HG02763 (cell line): ENCODE measurements around the gene OLFML1.

ENCODE experiments used
- ATAC-seq: cut with Tn5 transposase; IDR thresholded peaks from one replicate; pipeline ENCODE4 v1.9.1; 2021; ENCODE audit warnings: mild to moderate bottlenecking, moderate library complexity; ENCODE audit not compliant: unreplicated experiment

The OLFML1 gene

DNA sequence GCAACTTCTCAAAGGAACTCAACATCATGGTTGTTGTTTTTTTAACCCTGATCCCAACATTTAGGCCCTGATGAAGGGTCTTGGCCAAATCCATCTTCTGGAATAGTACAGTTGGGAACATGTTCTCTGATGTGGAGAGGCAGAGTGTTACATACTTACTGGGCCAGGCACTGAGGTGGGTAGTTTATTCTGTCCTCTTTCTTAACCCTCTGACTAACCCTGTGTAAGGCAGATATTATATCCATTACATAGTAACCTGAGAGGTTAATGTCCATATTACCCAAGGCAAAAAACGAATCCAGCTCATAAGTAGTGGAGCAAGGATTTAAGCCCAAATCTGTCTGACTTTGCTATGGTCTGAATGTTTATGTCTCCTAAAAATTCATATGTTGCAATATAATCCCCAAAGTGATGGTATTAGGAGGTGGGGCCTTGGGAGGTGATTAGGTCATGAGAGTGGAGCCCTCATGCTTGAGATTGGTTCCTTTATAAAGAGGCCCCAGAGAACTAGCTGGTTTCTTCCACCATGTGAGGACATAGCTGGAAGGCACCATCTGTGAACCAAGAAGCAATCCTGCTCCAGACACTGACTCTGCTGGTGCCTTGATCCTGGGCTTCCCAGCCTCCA, 44.8 kb downstream of the OLFML1 start:
- no peak for ATAC-seq

DNA sequence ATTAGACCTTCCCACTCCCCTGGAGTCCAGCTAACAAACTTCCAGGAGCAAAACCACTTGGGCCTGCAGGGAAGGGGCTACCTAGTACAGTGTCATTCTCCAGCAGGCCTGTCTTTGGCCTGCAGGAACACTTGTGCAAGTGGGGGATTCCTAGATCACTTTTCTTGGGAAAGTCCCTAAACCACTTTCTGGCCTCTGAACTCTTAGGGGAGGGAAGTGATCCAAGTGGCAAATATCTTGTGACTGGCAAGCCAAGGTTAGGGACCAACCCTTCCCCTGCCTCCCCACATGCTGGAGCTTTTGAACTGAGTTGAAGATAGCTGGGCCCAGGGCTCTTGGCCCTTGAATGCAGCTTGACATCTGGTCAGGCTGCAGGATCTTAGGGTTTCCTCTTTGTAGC, 45.7 kb downstream of the OLFML1 start:
- no peak for ATAC-seq

DNA sequence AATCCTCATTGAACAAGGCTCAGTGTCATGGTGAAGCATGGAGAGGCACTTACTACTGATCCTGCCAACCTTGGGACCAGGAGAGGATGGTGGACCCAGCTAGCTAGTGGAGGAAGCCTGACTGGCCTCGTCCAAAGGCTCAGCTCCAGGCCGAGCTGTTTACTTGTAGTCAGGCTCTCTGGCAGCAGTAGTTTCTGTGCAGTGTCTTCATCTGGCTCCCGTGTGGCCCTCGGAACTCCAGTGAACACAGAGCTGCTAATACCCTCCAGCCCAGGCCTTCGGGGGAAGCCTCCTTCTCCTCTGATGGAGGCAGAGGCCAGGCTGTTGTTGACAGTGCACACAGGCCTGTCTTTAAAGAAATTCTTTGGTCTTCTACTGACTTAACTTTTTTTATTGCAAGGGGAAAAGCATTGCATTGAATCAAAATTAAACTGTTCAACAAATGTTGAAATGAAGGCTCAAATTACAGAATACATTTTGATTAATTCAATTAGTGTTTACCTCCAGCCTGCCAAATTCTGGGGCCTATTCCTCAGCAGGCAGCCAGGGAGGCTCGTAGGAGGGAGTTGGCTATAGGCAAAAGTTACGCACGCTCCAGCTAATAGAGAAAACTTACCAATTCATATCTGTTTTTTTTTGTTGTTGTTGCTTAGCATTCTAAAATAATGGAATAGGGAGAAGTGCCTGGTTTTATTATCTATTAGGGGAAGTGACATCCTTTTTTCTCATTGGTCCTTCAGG, 47.3 kb downstream of the OLFML1 start:
- no peak for ATAC-seq

DNA sequence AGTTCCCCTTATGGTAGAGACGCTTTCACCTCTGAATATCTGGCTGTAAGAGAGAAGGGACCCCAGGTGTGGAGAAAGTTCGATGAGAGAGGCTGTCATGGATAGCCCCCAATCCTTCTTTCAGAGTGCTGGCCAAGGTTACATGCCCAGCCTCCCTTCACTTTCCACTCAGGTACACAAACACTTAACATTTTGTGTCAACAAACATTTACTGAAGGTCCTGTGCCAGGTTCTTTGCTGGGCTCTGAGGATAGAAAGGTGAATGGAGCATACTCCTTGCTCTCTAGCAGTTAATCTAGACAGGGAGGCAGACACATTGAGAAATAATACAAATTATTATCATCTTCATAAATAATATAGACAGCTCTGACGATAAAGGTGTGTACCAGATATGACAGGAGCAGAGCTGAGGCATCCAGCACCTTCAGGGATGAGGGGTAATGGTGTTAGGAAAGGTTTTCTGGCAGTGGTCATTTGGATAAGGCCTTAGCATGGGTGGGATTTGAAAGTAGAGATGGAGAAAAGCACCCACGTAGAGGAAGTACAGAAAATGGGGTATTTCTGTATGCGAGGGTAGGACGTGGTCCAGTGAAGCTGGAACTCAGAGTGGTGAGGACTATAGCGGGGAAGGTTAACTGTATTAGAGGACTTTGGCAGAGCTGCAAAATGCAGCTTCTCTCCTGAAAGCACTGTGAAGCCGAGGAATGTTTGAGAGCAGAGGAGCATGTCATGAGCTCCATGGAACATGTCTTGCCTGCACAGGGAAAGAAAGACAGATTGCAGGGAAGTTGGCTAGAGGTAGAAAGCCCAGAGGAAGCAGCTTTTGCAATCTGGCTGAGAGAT, 48.1 kb downstream of the OLFML1 start:
- ATAC-seq: peak; percentile 11

DNA sequence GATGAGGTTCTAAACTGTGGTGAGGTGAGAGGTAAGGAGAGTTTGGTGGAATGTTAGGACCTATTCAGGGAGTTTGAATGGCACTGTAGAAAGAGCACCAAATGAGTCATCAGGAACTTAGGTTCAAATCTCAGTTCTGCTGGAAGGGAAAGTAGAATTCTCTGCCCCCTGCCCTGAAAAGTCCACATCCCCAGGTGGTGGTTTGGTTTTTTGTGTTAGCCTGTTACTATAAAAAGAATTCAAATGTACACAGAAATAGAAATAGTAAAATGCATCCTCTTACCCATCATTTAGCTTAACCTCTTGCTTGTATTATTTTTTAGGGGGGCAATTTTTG, 48.7 kb downstream of the OLFML1 start:
- ATAC-seq: peak; percentile 69

DNA sequence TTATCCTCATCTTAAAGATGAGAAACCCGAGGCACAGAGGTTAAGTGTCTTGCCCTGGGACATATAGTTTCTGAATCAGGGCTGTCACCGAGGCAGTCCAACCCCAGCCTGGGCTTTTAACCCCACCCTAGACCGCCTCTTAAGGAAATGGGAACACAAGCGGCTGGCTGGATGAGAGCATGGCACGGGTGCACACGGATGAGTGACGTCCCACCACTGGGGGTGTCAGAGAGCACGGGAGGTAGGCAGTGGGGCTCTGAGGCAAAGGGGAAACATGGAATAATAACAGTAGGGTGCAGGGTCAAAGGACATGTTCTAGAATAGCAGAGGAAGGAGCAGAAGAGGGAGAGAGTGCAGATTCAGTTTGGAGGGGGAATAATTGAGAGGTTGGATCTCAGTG, 50.8 kb downstream of the OLFML1 start:
- no peak for ATAC-seq

DNA sequence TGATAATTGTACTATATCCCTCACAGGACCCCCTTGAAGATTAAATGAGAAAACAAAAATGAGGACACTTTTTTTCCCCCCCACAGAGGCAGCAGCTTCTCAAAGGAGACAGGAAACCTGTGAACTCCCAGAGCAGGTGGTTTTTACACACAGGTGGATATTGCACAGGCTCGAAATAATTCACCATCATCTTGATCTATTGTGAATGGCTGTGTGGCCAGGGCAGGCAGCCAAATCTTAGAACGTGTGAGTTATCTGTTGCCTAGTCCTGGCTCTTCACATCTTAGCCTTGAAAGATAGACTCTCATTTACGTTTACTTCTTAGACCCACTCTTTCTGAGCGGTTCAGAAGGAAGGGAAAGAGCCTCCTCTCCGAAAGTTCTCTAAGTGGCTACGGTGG, 52.0 kb downstream of the OLFML1 start:
- ATAC-seq: no peak

DNA sequence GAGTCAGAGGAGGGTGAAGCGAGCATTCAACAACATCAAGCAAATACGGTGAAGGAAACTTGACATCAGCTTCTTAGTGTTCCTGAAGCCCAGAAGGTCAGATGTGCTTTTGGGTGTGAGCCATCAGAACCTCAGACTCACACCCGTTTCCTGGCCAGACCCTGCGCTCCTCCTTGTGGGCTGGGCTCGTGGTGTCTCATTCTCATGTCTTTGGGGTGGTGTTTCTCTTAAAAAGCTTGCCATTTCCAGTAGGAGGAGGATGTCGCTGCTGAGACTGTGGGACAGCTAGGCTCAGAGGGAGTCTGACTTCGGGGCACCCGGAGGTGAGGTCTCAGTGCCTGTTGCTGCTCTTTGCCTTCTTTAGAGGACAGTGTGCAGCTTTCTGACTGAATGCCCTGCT, 52.7 kb downstream of the OLFML1 start:
- no peak for ATAC-seq

DNA sequence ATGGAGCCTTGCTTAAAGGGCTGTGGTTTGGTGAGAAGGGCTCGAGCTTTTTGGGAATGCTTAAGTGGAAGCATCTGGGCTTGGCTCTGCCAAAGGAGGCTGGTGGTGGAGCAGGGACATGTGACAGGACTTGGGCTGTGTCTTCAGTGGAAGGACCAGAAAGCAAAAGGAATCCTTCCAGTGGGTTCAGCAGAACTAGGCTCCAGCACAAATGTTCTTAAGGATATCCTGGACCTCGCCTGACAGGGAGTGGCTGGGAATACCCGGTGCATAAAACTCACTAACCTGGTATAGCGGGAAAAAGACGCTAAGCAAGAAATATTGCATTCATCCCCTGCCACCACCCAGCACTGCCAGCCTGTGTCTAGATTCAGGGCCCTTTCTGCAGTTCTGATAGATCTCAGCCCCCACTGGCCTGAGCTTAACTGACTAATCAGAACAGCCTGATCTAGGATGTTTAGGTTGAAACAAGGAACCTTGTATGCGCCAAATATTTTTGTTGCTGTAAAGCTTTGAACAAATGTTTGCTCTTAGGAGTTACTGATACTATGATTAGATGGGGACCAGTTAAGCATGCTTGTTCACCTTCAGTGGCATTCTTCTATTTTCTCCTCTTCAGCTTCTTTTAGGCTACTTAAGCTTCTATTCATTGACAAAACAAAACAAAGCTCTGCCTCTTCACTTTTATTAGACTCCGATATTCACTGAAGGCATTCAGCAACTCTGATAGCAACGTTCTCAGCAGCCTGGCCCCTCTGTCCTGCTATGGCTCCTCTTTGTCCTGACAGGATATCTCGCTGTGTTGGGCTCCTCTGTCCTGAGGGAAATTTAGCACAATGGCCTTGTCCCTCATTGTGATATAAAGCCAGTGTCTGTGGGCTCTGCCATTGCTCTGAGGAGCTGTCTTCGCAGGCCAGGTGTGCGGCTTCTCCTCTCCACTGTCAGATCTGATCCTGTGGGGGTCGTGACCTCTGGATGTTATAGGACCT, 53.5 kb downstream of the OLFML1 start:
- no peak for ATAC-seq

DNA sequence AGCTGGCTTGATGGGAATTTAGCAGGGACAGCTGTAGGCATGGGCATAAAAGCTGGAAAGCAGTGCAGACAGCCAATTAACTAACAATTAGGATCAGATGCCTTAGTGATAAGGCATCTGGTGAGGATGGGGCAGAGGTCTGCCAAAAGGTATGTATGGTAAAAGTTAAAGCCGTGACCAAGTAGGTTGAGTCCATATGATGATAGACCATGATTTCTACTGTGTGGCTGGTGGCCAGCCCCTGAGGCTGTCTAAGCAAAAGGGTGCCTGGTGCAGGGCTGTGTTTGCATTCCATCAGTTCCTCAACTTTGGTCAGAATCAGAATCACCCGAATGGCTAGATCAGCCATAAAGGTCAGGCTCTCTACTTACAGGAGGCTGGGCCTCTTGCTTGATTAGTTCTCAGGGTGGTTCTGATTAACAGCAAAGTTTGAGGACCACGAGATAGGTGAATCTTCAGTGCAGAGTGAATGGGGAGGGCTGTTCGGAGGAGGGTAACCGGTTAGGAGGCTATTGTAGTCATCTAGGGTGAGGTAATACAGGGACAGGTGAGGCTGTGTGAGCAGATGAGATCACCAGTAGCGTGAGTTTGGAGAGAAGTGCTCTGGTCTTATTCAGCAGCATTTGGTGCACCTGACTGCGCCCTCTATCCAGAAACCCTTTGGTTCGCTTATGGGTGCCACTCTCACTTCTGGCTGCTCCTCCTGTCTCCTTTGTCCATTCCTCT, 55.7 kb downstream of the OLFML1 start:
- ATAC-seq: no peak

DNA sequence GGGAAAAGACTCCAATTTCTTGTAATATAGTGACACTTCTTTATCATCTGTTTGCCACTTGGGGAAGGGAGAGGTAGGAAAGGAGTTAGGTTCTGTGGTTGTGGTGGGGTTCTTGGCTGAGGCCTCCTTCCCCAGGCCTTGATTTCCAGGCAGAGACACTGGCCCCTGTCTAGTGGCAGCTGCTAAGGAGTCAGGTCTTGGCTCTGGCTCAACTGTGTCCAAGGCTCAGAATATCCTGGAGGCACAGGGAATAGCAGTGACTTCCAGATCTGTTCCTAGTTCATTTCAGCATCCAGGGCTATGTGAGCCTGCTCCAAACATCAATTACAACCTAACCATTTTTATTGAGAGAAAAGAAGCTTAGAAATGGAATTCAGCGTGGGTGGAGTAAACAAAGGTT, 58.0 kb downstream of the OLFML1 start:
- no peak for ATAC-seq

DNA sequence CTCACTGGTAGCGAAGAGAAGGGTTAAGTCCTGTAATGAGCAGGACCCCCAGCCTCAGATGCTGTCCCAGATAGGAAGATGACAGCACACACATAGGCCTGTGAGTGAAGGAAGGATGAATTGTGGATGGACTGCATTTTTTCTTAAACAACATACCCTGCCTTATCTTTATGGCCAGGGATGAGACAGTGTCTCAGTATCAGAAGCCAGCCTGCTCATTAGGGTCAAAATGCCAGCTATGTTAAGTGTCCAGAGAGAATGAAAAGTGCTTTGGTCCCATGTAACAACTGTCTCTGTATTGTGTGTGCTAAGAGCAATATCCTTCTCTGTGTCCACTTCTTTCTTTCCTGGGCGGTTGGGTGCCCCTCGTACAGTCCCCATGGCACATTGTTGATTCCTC, 58.7 kb downstream of the OLFML1 start:
- no peak for ATAC-seq

DNA sequence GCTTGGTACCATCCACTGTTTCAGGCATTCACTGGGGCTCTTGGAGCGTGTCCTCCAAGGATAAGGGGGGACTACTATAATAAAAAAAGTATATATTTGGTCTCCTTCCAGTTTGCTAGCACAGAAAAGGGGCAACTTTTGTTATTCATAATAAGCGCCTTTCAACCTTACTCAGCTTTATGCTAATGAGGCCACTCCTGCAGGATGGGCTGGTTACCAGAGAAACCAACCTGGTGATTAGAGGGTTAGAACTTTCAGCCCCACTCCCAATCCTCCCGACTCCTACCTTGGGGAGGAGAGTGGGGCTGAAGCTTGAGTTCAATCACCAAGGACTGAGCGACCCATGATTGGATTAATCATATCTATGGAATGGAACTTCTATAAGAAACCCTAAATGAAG, 60.3 kb downstream of the OLFML1 start:
- no peak for ATAC-seq

DNA sequence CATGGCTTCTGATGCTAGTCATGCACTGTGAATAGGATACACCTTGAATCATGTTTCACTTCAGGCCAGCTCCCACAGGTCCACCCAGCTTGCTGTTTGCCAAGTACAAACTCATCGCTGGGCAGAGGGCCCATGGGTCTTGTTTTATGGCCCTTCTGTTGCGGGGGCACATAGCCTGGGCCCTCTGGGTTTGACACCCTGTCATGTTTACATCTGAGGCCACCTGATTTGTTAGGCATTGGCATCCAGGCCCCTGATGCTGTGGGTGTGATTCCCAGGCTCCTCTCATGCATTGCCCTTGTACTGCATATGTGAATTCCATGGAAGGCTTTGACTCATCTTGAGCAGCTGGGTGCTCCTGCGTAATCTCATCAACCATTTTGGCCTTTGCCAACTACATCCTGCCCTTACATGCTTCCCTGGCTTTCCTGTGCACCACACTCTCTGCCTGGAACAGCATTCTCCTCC, 61.1 kb downstream of the OLFML1 start:
- ATAC-seq: no peak

DNA sequence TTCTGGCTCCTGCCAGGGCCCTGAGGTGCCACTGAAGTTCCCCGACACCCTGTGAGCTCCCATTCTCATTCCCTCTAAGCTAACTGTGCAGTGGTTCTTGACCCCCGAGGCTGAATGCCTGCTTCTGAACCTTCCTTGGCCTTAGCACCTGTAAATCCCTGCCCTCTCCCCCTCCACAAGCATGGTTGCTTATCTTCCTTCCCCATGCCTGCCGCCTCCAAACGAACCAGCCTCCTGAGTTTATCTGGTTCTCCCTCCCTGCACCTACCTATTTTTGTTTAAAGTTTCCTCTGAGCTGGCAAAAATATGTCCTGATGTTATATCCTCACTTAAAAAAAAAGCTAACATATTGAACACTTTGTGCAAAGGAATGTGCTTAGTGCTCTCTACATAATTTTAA, 62.4 kb downstream of the OLFML1 start:
- ATAC-seq: no peak

DNA sequence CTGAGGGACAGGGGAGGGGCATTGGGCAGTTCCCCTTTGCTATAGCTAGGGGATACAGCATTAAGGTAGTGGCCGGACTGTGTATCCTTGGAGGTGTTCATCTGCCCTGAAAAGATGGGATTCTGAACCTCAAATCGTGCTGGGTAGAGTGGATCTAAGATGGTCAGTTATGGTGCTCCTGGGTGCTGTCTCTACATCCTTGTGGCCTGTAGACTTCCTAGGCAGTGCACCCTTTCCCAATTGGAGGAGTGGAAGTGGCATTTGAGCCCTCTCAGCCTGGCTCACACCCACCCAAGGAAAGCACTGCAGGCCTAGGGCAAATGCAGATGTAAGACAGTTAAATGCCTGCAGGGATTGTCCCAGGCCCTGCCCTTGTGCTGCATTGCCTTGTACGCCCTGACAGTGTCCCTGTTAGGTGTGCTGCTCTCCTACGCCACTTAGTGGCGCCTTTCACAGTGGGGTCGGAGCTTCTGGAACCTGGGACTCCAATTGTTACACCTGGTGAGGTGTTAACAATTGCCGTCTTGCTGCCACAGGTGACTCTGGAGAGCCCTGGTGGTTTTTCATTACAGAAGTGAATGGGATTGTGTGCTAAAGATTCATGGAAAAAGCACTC, 63.5 kb downstream of the OLFML1 start:
- ATAC-seq: peak; percentile 64

DNA sequence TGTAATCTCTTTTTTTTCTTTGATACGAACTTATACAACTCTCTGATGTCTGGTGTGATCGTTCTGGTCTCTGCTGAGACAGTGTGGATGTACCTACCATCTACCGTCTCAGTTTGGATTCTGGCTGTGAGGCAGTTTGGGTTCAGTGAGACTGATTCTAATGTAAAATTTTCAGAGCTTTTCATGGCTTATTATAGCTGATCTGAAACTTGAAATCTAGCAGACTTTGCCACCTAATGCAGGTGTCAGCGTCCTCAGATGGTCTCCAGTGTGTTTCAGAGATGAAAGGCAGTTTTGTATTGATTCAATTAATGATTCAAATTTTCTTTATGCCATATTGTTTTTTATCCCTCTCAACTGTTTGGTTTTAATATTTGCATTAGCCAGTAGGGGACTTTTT, 64.4 kb downstream of the OLFML1 start:
- ATAC-seq: no peak

DNA sequence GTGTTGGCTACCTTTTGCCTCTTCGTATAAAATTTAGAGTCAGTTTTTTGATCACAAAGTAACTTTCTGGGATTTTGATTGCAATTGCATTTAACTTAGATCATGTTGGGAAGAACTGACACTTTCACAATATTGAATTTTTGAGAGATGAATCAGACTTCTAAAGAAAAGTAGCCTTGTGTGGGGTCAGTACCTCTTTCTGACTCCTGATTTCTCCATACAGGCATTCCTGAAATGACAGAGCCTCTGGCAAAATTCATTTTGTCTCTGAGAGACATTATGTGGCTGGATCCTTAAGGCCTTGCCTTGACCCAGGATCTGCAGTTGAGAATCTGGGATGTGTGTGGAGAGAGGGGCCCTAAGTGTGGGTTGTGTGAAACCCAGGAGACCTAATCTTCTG, 66.3 kb downstream of the OLFML1 start:
- ATAC-seq: no peak

DNA sequence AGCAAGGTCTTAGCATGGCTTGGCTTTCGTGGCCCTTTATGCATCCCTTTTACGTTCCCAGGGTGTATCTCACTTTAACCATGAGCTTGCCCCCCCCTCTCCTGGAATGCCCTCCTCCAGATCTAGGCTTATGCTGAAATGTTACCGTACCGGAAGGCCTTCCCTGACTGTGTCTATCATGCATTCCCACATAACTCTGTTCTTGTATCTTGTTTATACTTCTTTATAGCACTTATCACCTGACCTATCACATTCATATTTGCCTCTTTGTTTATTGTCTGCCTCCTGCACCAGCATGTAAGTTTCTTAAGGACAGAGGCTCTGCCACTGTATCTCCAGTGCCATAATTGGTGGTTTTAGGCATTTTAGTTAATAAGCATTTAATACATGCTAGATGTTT, 67.4 kb downstream of the OLFML1 start:
- no peak for ATAC-seq
